ENCODE data around the gene AREL1. TPM values are rescaled to one million over a fixed set of nuclear protein-coding genes. Genes with fewer than 3 reads are reported as not detected.

The AREL1 gene
- total RNA-seq, 4 donors from 2014 or later = 12.4 to 26.5 (median 21.6) TPM

DNA sequence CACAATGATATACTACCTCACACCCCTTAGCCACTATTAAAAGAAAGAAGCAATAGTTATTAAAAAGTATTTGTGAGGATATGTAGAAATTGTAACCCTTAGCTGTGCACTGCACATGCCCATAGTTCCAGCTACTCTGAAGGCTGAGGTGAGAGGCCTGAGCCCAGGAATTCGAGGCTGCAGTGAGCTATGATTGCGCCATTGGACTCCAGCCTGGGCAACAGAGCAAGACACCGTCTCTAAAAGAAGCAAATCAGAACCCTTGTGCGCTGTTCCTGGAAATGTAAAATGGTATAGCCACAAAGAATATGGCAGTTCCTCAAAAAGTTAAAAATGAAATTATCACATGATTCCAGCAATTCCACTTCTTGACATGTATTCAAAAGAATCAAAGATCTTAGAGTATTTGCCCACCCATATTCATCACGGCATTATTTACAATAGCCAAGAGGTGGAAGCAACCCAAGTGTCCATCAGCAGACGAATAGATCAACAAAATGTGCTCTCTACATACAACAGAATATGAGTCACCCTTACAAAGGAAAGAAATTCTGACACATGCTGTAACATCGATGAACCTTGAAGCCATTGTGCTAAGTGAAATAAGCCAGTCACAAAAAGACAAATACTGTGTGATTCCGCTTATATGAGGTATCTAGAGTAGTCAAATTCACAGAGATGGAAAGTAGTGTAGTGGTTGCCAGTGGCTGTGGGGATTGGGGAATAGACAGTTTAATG is 26.6 kb upstream of the AREL1 start:
- H3K4me3 ChIP-seq (ENCODE audit: low read depth, poor library complexity, severe bottlenecking) = no peak overlapping the region
- DNase-seq (ENCODE audit: low spot score in 2 of 2) = no peak
- intact Hi-C loops (cut with DNase I; ENCODE audit: low total_unique reads) = no loop called here
- TF ChIP-seq POLR2A (IDR thresholded peaks at IDR 0.05) = no peak
- TF ChIP-seq, protein P1, sequence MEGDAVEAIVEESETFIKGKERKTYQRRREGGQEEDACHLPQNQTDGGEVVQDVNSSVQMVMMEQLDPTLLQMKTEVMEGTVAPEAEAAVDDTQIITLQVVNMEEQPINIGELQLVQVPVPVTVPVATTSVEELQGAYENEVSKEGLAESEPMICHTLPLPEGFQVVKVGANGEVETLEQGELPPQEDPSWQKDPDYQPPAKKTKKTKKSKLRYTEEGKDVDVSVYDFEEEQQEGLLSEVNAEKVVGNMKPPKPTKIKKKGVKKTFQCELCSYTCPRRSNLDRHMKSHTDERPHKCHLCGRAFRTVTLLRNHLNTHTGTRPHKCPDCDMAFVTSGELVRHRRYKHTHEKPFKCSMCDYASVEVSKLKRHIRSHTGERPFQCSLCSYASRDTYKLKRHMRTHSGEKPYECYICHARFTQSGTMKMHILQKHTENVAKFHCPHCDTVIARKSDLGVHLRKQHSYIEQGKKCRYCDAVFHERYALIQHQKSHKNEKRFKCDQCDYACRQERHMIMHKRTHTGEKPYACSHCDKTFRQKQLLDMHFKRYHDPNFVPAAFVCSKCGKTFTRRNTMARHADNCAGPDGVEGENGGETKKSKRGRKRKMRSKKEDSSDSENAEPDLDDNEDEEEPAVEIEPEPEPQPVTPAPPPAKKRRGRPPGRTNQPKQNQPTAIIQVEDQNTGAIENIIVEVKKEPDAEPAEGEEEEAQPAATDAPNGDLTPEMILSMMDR (IDR thresholded peaks at IDR 0.05) = no peak
- WGBS, 2 donors = 96% methylated on average over 8 of the region's 8 CpGs

DNA sequence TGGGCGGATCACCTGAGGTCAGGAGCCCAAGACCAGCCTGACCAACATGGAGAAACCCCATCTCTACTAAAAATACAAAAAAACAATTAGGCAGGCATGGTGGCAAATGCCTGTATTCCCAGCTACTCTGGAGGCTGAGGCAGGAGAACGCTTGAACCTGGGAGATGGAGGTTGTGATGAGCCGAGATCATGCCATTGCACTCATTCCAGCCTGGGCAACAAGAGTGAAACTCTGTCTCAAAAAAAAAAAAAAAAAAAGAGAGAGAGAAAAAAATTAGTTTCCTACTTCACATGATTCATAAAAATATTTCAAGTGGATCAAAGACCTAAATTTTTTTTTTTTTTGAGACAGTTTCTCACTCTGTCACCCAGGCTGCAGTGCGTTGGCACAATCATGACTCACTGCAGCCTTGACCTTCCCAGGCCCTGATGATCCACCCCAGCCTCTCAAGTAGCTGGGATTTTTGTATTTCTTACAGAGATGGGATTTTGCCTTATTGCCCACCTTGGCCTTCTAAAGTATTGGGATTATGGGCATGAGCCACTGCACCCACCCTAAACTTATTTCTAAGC is 25.0 kb upstream of the AREL1 start:
- WGBS, 2 donors = 94 to 95% methylated on average over 4 of the region's 4 CpGs
- no peak overlapping the region for H3K4me3 ChIP-seq (ENCODE audit: low read depth, poor library complexity, severe bottlenecking)
- intact Hi-C loops (cut with DNase I; ENCODE audit: low total_unique reads) = no loop called here
- no peak for TF ChIP-seq POLR2A (IDR thresholded peaks at IDR 0.05)
- TF ChIP-seq, protein P1 (IDR thresholded peaks at IDR 0.05) = no peak
- no peak for DNase-seq (ENCODE audit: low spot score in 2 of 2)

DNA sequence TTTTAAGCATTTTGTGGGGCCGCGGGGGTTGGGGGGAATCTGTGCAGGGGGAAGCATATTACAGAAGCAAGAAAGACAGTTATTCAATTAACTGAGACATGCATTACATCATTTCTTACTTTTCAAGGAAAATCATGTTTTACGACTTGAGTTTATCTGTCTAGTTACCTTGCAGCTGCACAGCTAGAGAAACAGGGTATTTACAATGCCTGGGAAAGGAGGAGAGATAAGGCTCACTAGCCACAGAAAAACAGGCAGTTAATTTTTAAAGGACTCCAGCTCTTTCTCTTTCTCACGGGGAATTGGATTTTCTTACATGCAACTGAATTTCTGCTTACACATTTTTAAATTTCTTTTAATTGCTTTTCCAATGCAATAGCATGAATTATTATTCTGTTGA is 22.2 kb upstream of the AREL1 start:
- no peak for DNase-seq (ENCODE audit: low spot score in 2 of 2)
- no peak overlapping the region for H3K4me3 ChIP-seq (ENCODE audit: low read depth, poor library complexity, severe bottlenecking)
- intact Hi-C loops (cut with DNase I; ENCODE audit: low total_unique reads) = no loop called here
- TF ChIP-seq, protein P1 (IDR thresholded peaks at IDR 0.05) = no peak
- no peak for TF ChIP-seq POLR2A (IDR thresholded peaks at IDR 0.05)
- 91 to 97% methylated on average over 4 of the region's 4 CpGs for WGBS, 2 donors

DNA sequence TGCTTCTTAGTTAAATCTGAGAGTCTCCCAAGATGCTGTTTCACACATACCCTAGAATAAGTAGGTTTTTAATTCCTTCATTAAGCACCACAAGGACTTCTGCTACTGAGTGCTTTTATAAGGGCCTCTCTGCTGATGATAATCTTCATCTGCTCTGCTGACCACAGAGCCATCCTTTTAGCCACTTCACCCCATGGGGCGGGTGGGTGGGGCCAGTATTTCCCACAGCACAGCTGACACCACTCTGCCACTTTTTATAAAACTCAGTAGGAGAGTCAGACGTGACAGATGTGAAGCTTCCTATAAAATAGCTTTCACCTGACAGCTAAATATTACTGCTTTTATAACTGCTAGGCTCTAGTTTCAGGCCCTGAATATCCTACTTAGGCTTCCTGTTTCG is 20.3 kb upstream of the AREL1 start:
- WGBS, 2 donors = 86 to 87% methylated on average over 3 of the region's 3 CpGs
- TF ChIP-seq, protein P1 (IDR thresholded peaks at IDR 0.05) = no peak
- TF ChIP-seq POLR2A (IDR thresholded peaks at IDR 0.05) = no peak
- no peak overlapping the region for H3K4me3 ChIP-seq (ENCODE audit: low read depth, poor library complexity, severe bottlenecking)
- no peak for DNase-seq (ENCODE audit: low spot score in 2 of 2)
- intact Hi-C loops (cut with DNase I; ENCODE audit: low total_unique reads) = no loop called here

DNA sequence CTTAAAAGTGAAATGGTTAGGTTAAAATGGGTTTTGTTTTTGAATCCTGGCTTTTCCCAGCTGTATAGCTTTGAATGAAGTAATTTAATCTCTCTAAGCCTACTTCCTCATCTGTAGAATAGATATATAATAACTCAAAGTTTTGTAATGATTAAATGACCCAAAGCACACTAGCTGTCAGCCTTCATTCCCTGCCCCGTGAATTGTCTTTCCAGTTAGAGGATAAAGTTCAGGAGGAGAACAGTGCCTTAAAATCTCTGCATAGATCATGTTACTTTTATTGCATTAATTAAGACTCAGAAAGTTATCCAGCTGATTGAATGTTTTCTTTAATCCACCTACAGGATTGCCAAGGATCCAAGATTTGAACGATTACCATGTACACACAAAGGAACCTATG is 19.5 kb upstream of the AREL1 start:
- no peak for DNase-seq (ENCODE audit: low spot score in 2 of 2)
- no peak overlapping the region for H3K4me3 ChIP-seq (ENCODE audit: low read depth, poor library complexity, severe bottlenecking)
- 86 to 91% methylated on average over 2 of the region's 2 CpGs for WGBS, 2 donors
- intact Hi-C loops (cut with DNase I; ENCODE audit: low total_unique reads) = no loop called here
- TF ChIP-seq POLR2A (IDR thresholded peaks at IDR 0.05) = no peak

DNA sequence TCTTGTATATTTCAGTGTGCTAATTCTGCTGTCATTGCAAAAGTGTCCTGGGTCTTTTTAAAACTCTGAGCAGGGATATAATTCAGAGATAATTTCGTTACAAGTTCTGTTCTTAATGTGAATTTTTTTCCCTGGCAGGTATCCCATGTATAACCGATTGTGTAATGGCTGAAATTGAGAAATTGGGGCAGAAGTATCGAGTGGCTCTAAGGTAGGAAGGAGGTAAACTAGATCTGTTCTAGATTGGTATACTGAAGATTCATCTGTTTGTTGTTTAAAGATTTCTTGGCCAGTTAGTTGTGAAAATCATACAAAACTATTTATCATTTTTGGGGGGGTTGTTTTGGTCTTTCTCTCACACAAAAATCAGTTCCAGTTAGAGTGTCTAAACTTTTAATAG is 10.3 kb upstream of the AREL1 start:
- no peak overlapping the region for H3K4me3 ChIP-seq (ENCODE audit: low read depth, poor library complexity, severe bottlenecking)
- no peak for DNase-seq (ENCODE audit: low spot score in 2 of 2)
- 90 to 94% methylated on average over 3 of the region's 3 CpGs for WGBS, 2 donors
- TF ChIP-seq POLR2A (IDR thresholded peaks at IDR 0.05) = no peak
- TF ChIP-seq, protein P1 (IDR thresholded peaks at IDR 0.05) = no peak
- intact Hi-C loops (cut with DNase I; ENCODE audit: low total_unique reads) = no loop called here
